ENCODE measurements around the gene TOM1. TPM values are rescaled to one million over a fixed set of nuclear protein-coding genes. Genes with fewer than 3 reads are reported as not detected.

The TOM1 gene
- total and polyA plus RNA-seq, 4 donors, result 17.9 to 53.0 (median 50.5) TPM

DNA sequence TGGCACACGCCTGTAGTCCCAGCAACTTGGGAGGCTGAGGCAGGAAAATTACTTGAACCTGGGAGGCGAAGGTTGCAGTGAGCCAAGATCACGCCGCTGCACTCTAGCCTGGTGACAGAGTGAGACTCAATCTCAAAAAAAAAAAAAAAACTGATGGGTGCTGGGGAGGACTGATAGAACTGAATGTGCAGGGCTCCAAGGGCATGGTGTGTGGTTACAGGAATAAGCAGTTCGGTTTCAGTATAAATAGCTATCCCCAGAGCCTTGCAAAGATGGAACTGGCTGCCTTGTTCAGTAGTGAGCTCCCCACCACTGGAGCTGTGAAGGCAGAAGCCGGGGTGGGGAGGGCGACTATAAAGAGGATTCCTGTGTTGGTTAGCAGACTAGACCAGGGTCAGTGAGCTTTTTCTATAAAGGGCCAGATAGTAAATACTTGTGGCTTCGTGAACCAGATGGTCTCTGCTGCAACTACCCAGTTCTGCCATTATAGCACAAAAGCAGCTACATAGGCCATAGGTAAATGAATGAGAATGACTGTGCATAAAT, 5.9 kb downstream of the TOM1 start:
- Histone ChIP-seq H3K4me3 (ENCODE audit: low read depth in 1 of 3, low read length in 3 of 3) (no peak overlapping the region), H3K36me3 (ENCODE audit: control insufficient read depth in 4 of 4, insufficient read depth in 3 of 4, low read depth in 1 of 4, low read length in 3 of 4) (no peaks in the 10 kb centered on the region), H3K9me3 (ENCODE audit: control insufficient read depth in 4 of 4, low read length in 3 of 4) (no peaks in the 10 kb centered on the region), H3K4me1 (ENCODE audit: control insufficient read depth in 4 of 4, insufficient read depth in 4 of 4, low read length in 3 of 4) (peaks cover 0 to 34% (median 21%) of the 10 kb centered on the region in 4 donors), H3K27ac (ENCODE audit: low read depth in 1 of 2, low read length in 2 of 2) (no peak overlapping the region), H3K9ac (ENCODE audit: low read depth in 1 of 2, low read length in 2 of 2) (no peak overlapping the region), H3K27me3 (ENCODE audit: control insufficient read depth in 4 of 4, insufficient read depth in 4 of 4, low read length in 3 of 4) (no peaks in the 10 kb centered on the region)
- no peak for DNase-seq (ENCODE audit: low spot score)
- TF ChIP-seq REST (IDR thresholded peaks at IDR 0.05) (no peak), EGR1 (IDR thresholded peaks at IDR 0.05; ENCODE audit: low read depth in 2 of 2) (no peak), GABPA (IDR thresholded peaks at IDR 0.05 in 1 of 2, conservative IDR thresholded peaks at IDR 0.05 in 1 of 2) (no peak), JUND (IDR thresholded peaks at IDR 0.05) (no peak), CTCF (IDR thresholded peaks at IDR 0.05; ENCODE audit: low read depth, low read length, missing input control) (no peak), NR2F2 (IDR thresholded peaks at IDR 0.05) (no peak), HNF4G (IDR thresholded peaks at IDR 0.05) (no peak), RXRA (IDR thresholded peaks at IDR 0.05) (no peak), FOXA2 (IDR thresholded peaks at IDR 0.05) (no peak), YY1 (IDR thresholded peaks at IDR 0.05) (no peak), ZBTB33 (IDR thresholded peaks at IDR 0.05) (no peak), SP1 (IDR thresholded peaks at IDR 0.05) (no peak), HNF4A (conservative IDR thresholded peaks at IDR 0.05) (no peak), FOXA1 (IDR thresholded peaks at IDR 0.05) (no peak), TAF1 (conservative IDR thresholded peaks at IDR 0.05) (no peak), RAD21 (IDR thresholded peaks at IDR 0.05) (no peak)
- TF ChIP-seq, protein P1, sequence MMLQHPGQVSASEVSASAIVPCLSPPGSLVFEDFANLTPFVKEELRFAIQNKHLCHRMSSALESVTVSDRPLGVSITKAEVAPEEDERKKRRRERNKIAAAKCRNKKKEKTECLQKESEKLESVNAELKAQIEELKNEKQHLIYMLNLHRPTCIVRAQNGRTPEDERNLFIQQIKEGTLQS (IDR thresholded peaks at IDR 0.05), result no peak
- TF ChIP-seq, protein P2, sequence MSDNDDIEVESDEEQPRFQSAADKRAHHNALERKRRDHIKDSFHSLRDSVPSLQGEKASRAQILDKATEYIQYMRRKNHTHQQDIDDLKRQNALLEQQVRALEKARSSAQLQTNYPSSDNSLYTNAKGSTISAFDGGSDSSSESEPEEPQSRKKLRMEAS (IDR thresholded peaks at IDR 0.05), result no peak
- WGBS, result 84% methylated on average over 8 of the region's 8 CpGs

All from liver (tissue), 9 donors.